ENCODE data around the gene TXNL4B.
"Not testable (repeated sequence)": the region's sequence is repeated elsewhere in the genome, so short reads cannot be mapped to it uniquely, and the experiment has no call there.

Gene TXNL4B

DNA sequence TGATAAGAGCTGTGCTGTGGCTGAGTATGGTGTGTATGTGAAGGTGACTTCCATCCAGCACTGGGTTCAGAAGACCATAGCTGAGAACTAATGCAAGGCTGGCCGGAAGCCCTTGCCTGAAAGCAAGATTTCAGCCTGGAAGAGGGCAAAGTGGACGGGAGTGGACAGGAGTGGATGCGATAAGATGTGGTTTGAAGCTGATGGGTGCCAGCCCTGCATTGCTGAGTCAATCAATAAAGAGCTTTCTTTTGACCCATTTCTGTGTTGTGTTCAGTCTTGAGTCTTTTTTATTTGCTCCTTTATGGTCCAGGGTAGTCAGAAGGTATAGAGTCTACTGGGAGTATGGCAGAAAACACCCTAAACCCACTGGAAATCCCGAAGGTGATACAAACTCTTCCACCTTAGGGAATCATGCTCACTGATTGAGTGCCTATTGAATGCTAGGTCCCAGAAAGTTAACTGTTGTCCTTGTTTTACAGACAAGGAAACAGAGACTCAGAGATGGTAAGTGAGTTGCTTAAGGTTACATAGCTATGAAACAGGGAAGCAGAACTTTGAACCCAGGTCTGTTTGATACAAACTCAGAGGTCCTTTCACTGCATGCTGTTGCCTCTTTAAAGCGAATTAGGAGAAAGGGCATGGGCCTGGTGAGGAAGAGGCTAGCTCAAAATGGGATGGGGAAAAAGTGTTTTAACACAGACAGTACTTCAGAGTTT, 16.3 kb downstream of the TXNL4B start:
- H3K4me3 ChIP-seq (ENCODE audit: control insufficient read depth in 1 of 7, extremely low read depth in 1 of 7, insufficient read depth in 4 of 7, low read depth in 2 of 7, low read length in 6 of 7); H3K27me3 ChIP-seq (replicated peaks in 2 of 5; ENCODE audit: control insufficient read depth in 4 of 5, insufficient read depth in 5 of 5, low read length in 4 of 5); POLR2A ChIA-PET; DNase-seq; H3K27ac ChIP-seq (ENCODE audit: insufficient read depth in 1 of 2, low read depth in 1 of 2, low read length in 2 of 2, poor library complexity in 1 of 2, severe bottlenecking in 2 of 2); H3K36me3 ChIP-seq (ENCODE audit: control insufficient read depth in 4 of 4, insufficient read depth in 4 of 4, low read length in 3 of 4); H3K9me3 ChIP-seq (ENCODE audit: control extremely low read depth in 1 of 5, control insufficient read depth in 4 of 5, insufficient read depth in 2 of 5, low read depth in 1 of 5, low read length in 4 of 5); H3K4me1 ChIP-seq (ENCODE audit: control extremely low read depth in 1 of 4, control insufficient read depth in 4 of 4, insufficient read depth in 4 of 4, low read length in 3 of 4): not testable (repeated sequence)
- no CpG with 5 or more reads among the region's 5 CpGs for WGBS (ENCODE audit: insufficient coverage)
- CTCF ChIA-PET: interaction anchor here (1.1 kb wide), 1 partner anchor 9 kb away, joined by 4 read pairs; no protein-coding TSS in a partner anchor

DNA sequence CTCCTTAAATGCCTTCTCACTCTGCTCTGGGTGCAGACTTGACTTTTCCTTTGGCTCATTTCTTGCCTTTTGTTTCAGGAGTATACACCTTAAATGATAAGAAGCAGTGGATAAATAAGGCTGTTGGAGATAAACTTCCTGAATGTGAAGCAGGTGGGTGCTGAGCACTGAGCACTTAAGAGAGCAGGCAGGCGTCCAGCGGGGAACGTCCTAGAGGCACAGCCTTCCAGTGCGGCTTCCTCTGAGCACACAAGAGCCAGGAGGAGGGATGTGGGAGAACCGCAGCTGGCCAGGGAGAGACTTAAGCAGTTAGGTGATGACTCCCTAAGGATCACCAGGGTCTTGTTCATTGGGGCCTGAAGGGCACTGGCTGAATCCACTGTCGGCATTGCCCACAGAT, 18.4 kb downstream of the TXNL4B start:
- H3K36me3 ChIP-seq (ENCODE audit: control insufficient read depth in 4 of 4, insufficient read depth in 4 of 4, low read length in 3 of 4); H3K4me3 ChIP-seq (ENCODE audit: control insufficient read depth in 1 of 7, extremely low read depth in 1 of 7, insufficient read depth in 4 of 7, low read depth in 2 of 7, low read length in 6 of 7); H3K9me3 ChIP-seq (ENCODE audit: control extremely low read depth in 1 of 5, control insufficient read depth in 4 of 5, insufficient read depth in 2 of 5, low read depth in 1 of 5, low read length in 4 of 5); DNase-seq; H3K27ac ChIP-seq (ENCODE audit: insufficient read depth in 1 of 2, low read depth in 1 of 2, low read length in 2 of 2, poor library complexity in 1 of 2, severe bottlenecking in 2 of 2); H3K27me3 ChIP-seq (replicated peaks in 2 of 5; ENCODE audit: control insufficient read depth in 4 of 5, insufficient read depth in 5 of 5, low read length in 4 of 5); POLR2A ChIA-PET; CTCF ChIA-PET; H3K4me1 ChIP-seq (ENCODE audit: control extremely low read depth in 1 of 4, control insufficient read depth in 4 of 4, insufficient read depth in 4 of 4, low read length in 3 of 4): not testable (repeated sequence)
- 89% methylated on average over 1 of the region's 6 CpGs for WGBS (ENCODE audit: insufficient coverage)

DNA sequence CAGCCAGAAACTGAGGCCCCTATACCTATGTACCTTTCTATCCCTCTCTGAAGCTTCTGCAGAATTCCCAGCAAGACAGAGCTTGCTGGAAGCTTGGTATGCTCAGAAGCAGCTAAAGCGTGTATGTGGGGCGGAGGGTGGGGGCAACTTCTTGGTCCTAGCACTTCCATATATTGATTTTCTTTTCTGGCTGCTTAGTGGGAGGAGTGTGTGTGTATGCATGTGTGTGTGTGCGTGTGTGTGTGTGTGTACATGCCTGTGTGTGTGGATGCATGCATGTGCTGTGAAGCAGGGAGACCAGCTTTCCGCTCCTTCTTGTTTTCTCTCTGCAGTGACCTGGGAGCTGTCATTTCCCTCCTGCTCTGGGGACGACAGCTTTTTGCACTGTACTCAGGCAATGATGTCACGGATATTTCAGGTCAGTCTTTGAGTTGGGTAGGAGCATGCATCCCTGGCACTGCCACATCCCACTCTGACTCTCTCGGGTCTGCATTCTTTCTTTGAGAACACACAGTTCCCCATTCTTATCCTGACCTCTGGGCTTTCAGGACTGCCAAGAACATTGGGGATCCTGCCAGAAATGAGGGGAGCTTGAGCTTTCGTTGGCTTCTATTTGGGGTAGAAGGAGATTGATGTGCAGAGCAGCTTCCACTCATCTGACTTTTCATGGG, 19.7 kb downstream of the TXNL4B start:
- H3K4me1 ChIP-seq (ENCODE audit: control extremely low read depth in 1 of 4, control insufficient read depth in 4 of 4, insufficient read depth in 4 of 4, low read length in 3 of 4): no peaks in the 10 kb centered on the region
- POLR2A ChIA-PET: no interaction called here
- DNase-seq: no peak
- 97% methylated on average over 6 of the region's 8 CpGs for WGBS (ENCODE audit: insufficient coverage)
- no peak overlapping the region for H3K4me3 ChIP-seq (ENCODE audit: control insufficient read depth in 1 of 7, extremely low read depth in 1 of 7, insufficient read depth in 4 of 7, low read depth in 2 of 7, low read length in 6 of 7)
- H3K36me3 ChIP-seq (ENCODE audit: control insufficient read depth in 4 of 4, insufficient read depth in 4 of 4, low read length in 3 of 4): peaks cover 0 to 2% (median 1%) of the 10 kb centered on the region in 4 experiments
- H3K27ac ChIP-seq (ENCODE audit: insufficient read depth in 1 of 2, low read depth in 1 of 2, low read length in 2 of 2, poor library complexity in 1 of 2, severe bottlenecking in 2 of 2): no peak overlapping the region
- CTCF ChIA-PET: interaction anchor here (0.6 to 0.7 kb wide), 2 partner anchors 13 to 376 kb away, joined by 3 read pairs; no protein-coding TSS in a partner anchor
- H3K27me3 ChIP-seq (replicated peaks in 2 of 5; ENCODE audit: control insufficient read depth in 4 of 5, insufficient read depth in 5 of 5, low read length in 4 of 5): no peaks in the 10 kb centered on the region
- no peaks in the 10 kb centered on the region for H3K9me3 ChIP-seq (ENCODE audit: control extremely low read depth in 1 of 5, control insufficient read depth in 4 of 5, insufficient read depth in 2 of 5, low read depth in 1 of 5, low read length in 4 of 5)

DNA sequence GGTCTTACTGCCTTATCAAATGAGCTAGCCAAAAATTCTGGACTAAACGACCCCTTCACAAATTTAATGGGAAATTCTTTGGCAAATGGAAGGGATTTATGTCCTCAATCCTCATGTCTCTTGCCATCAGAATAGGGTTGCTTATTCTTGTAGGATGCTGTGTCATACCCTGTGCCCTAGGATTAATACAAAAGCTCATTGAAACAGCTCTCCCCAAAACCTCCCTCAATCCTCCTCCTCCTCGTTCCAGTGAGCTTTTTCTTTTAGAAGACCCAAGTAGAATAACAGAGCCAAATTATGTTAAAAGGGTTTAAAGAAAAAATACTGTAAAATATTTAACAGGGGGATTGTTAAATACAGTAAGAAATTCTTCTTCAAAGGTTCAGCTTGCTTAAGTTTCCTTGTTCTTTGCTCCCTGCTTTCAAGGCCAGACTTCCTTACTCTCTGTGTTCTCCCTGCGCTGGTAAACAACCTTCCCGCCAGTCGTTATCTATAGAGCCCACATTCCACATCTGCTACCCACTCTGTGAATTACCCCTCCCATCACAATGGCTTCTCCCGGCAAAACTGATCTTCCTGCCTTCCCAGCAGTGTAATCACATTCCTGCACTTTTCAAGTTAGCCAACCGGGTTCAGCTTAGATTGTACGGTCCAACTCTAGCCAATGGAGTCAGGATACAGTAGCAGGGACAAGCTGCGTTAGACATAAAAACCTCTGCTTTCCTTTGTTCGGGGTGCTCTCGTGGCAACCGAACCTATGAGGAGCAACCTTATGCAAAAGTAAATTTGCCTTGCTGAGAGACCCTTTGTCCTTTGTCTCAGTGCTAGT, 20.7 kb downstream of the TXNL4B start:
- Histone ChIP-seq H3K4me3 (ENCODE audit: control insufficient read depth in 1 of 7, extremely low read depth in 1 of 7, insufficient read depth in 4 of 7, low read depth in 2 of 7, low read length in 6 of 7) (no peak overlapping the region), H3K27me3 (replicated peaks in 2 of 5; ENCODE audit: control insufficient read depth in 4 of 5, insufficient read depth in 5 of 5, low read length in 4 of 5) (no peaks in the 10 kb centered on the region), H3K4me1 (ENCODE audit: control extremely low read depth in 1 of 4, control insufficient read depth in 4 of 4, insufficient read depth in 4 of 4, low read length in 3 of 4) (no peaks in the 10 kb centered on the region), H3K9me3 (ENCODE audit: control extremely low read depth in 1 of 5, control insufficient read depth in 4 of 5, insufficient read depth in 2 of 5, low read depth in 1 of 5, low read length in 4 of 5) (no peaks in the 10 kb centered on the region), H3K27ac (ENCODE audit: insufficient read depth in 1 of 2, low read depth in 1 of 2, low read length in 2 of 2, poor library complexity in 1 of 2, severe bottlenecking in 2 of 2) (no peak overlapping the region), H3K36me3 (ENCODE audit: control insufficient read depth in 4 of 4, insufficient read depth in 4 of 4, low read length in 3 of 4) (peaks cover 0 to 2% (median 0%) of the 10 kb centered on the region in 4 experiments)
- POLR2A ChIA-PET: no interaction called here
- CTCF ChIA-PET: interaction anchor here (0.6 to 1.4 kb wide), 2 partner anchors 13 to 375 kb away, joined by 3 read pairs; no protein-coding TSS in a partner anchor
- WGBS (ENCODE audit: insufficient coverage): 99% methylated on average over 10 of the region's 12 CpGs
- DNase-seq: no peak

DNA sequence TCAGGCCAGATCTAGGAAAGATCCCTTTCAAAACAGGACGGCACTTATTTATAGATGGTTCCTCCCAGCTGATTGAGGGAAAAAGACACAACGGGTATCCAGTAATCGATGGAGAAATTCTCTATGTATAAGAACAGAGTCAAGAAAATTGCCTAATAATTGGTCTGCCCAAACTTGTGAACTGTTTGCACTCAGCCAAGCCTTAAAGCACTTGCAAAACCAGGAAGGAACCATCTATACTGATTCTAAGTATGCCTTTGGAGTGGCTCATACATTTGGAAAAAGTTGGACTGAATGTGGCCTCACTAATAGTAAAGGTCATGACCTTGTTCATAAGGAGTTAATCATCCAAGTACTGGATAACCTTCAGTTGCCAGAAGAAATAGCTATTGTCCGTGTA, 24.5 kb downstream of the TXNL4B start:
- ChIA-PET CTCF (interaction anchor here (0.7 to 3.5 kb wide), 3 partner anchors 31 to 1809 kb away, joined by 3 to 33 read pairs (median 3); no protein-coding TSS in a partner anchor), POLR2A (no interaction called here)
- H3K9me3 ChIP-seq (ENCODE audit: control extremely low read depth in 1 of 5, control insufficient read depth in 4 of 5, insufficient read depth in 2 of 5, low read depth in 1 of 5, low read length in 4 of 5): no peaks in the 10 kb centered on the region
- H3K27me3 ChIP-seq (replicated peaks in 2 of 5; ENCODE audit: control insufficient read depth in 4 of 5, insufficient read depth in 5 of 5, low read length in 4 of 5): no peaks in the 10 kb centered on the region
- H3K4me3 ChIP-seq (ENCODE audit: control insufficient read depth in 1 of 7, extremely low read depth in 1 of 7, insufficient read depth in 4 of 7, low read depth in 2 of 7, low read length in 6 of 7): no peak overlapping the region
- H3K36me3 ChIP-seq (ENCODE audit: control insufficient read depth in 4 of 4, insufficient read depth in 4 of 4, low read length in 3 of 4): no peaks in the 10 kb centered on the region
- 95% methylated on average over 3 of the region's 4 CpGs for WGBS (ENCODE audit: insufficient coverage)
- no peaks in the 10 kb centered on the region for H3K4me1 ChIP-seq (ENCODE audit: control extremely low read depth in 1 of 4, control insufficient read depth in 4 of 4, insufficient read depth in 4 of 4, low read length in 3 of 4)
- DNase-seq: no peak
- no peak overlapping the region for H3K27ac ChIP-seq (ENCODE audit: insufficient read depth in 1 of 2, low read depth in 1 of 2, low read length in 2 of 2, poor library complexity in 1 of 2, severe bottlenecking in 2 of 2)

DNA sequence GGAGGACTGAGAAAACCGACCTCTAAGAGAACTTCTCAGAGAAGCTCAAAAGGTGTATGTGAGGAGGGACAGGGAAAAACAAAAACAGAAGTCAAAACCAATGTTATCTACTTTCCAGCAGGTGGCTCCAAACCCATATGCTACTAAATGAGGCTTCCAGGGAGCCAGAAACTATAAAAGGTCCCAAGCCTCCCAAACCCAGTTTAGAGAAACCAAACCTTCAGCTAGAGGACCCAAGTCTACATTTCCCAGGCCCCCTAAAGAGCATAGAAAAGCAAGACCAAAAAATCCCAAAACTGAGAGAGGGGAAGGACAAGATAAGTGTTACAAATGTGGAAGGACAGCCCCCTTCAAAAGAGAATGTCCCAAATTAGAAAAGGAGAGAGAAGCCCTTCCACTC, 26.7 kb downstream of the TXNL4B start:
- ChIA-PET POLR2A (no interaction called here), CTCF (interaction anchor here (0.9 to 3.5 kb wide), 8 partner anchors 13 to 45 kb away, joined by 3 to 33 read pairs (median 4); partner anchors contain the start of genes DHX38 and TXNL4B)
- Histone ChIP-seq H3K4me3 (ENCODE audit: control insufficient read depth in 1 of 7, extremely low read depth in 1 of 7, insufficient read depth in 4 of 7, low read depth in 2 of 7, low read length in 6 of 7) (no peak overlapping the region), H3K4me1 (ENCODE audit: control extremely low read depth in 1 of 4, control insufficient read depth in 4 of 4, insufficient read depth in 4 of 4, low read length in 3 of 4) (no peaks in the 10 kb centered on the region), H3K36me3 (ENCODE audit: control insufficient read depth in 4 of 4, insufficient read depth in 4 of 4, low read length in 3 of 4) (no peaks in the 10 kb centered on the region), H3K27me3 (replicated peaks in 2 of 5; ENCODE audit: control insufficient read depth in 4 of 5, insufficient read depth in 5 of 5, low read length in 4 of 5) (no peaks in the 10 kb centered on the region), H3K9me3 (ENCODE audit: control extremely low read depth in 1 of 5, control insufficient read depth in 4 of 5, insufficient read depth in 2 of 5, low read depth in 1 of 5, low read length in 4 of 5) (no peaks in the 10 kb centered on the region), H3K27ac (ENCODE audit: insufficient read depth in 1 of 2, low read depth in 1 of 2, low read length in 2 of 2, poor library complexity in 1 of 2, severe bottlenecking in 2 of 2) (no peak overlapping the region)
- WGBS (ENCODE audit: insufficient coverage): 17% methylated on average over 1 of the region's 1 CpG
- peak; percentile 43 to 71 (median 64) for DNase-seq

Measured in common myeloid progenitor, CD34-positive (primary cell).